Thoracic aorta (tissue), 2 donors: Measurements from ENCODE around the gene TULP3. TPM values are rescaled to one million over a fixed set of nuclear protein-coding genes. Genes with fewer than 3 reads are reported as not detected.
A peak's percentile ranks its signal among the peaks of the same experiment; 100 is the strongest.

ENCODE experiments used
- ATAC-seq: fragments of 150-250 bp; one replicate; pipeline ENCODE4 v1.8.0; 2017; ENCODE audit warnings: low read depth; ENCODE audit not compliant: insufficient number of reproducible peaks, low FRiP score
- DNase-seq: peaks from one replicate; pipeline ENCODE4 v3.0.0-alpha.2; 2020; ENCODE audit warnings: low spot score
- H3K27ac ChIP-seq, 2 donors: fragments of 200-600 bp; sonication (generic); 1 replicate in 1 of 2; 2 replicates in 1 of 2; pipeline ENCODE4 v1.5.1; 2016; ENCODE audit warnings: mild to moderate bottlenecking in 2 of 2, moderate library complexity in 2 of 2
- H3K27me3 ChIP-seq: fragments of 200-600 bp; sonication (generic); replicated peaks from 2 replicates; pipeline ENCODE4 v1.6.0; 2016; ENCODE audit warnings: mild to moderate bottlenecking; ENCODE audit not compliant: insufficient read depth
- H3K36me3 ChIP-seq: fragments of 200-600 bp; sonication (generic); one replicate; pipeline ENCODE4 v1.5.1; 2016
- H3K4me1 ChIP-seq, 2 donors: fragments of 200-600 bp; sonication (generic); 1 replicate in 1 of 2; 2 replicates in 1 of 2; pipeline versions ENCODE4 v1.5.1 to v1.6.0; 2016; ENCODE audit warnings: low read depth in 2 of 2, mild to moderate bottlenecking in 1 of 2; ENCODE audit not compliant: control insufficient read depth in 1 of 2
- H3K4me3 ChIP-seq: fragments of 200-600 bp; sonication (generic); 2 replicates; pipeline ENCODE4 v1.5.1; 2016; ENCODE audit warnings: mild to moderate bottlenecking
- H3K9me3 ChIP-seq: fragments of 200-600 bp; sonication (generic); 2 replicates; pipeline ENCODE4 v1.5.1; 2016
- total RNA-seq, 2 donors: library from RNA; depleted of rRNA; stranded (reverse); fragments of >200 nt; gene quantifications; one replicate each; pipeline versions ENCODE4 v1.1.0 to v1.2.3, GENCODE V29; 2016
- TF ChIP-seq, protein P1 (sequence below): fragments of 200-600 bp; sonication (generic); IDR thresholded peaks from one replicate; pipeline ENCODE4 v1.5.1; 2019; ENCODE audit warnings: antibody characterized with exemption

Gene TULP3
- total RNA-seq, 2 donors from 2014 or later = 28.4 to 30.8 TPM

GRCh38 chr12:2939191-2939590 lies 48.5 kb downstream of the TULP3 start:
- no peak for DNase-seq
- Histone ChIP-seq H3K27me3 (no peaks in the 10 kb centered on the region), H3K27ac (no peak overlapping the region), H3K4me1 (no peaks in the 10 kb centered on the region), H3K9me3 (no peaks in the 10 kb centered on the region), H3K36me3 (peaks cover 20% of the 10 kb centered on the region), H3K4me3 (no peak overlapping the region)
- TF ChIP-seq, protein P1, sequence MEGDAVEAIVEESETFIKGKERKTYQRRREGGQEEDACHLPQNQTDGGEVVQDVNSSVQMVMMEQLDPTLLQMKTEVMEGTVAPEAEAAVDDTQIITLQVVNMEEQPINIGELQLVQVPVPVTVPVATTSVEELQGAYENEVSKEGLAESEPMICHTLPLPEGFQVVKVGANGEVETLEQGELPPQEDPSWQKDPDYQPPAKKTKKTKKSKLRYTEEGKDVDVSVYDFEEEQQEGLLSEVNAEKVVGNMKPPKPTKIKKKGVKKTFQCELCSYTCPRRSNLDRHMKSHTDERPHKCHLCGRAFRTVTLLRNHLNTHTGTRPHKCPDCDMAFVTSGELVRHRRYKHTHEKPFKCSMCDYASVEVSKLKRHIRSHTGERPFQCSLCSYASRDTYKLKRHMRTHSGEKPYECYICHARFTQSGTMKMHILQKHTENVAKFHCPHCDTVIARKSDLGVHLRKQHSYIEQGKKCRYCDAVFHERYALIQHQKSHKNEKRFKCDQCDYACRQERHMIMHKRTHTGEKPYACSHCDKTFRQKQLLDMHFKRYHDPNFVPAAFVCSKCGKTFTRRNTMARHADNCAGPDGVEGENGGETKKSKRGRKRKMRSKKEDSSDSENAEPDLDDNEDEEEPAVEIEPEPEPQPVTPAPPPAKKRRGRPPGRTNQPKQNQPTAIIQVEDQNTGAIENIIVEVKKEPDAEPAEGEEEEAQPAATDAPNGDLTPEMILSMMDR = no peak
- no peak for ATAC-seq

DNA sequence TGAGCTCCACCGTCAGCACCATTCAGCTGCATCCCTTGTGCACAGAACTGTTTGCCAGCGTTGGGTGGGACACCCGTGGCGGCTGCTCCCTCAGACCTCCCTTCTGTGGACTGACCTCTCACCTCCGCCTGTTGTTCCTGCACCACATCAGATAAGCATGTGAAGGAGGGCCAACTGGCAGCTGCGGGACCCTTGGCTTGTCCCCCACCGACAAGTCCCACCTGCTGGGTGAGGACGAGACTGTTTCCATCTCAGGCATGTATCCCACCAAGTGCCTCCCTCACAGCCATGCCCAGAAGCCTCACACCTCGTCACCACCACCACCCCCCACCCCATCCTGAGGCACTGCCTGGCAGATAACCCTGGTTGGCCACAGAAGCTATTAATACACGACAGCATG lies 49.9 kb downstream of the TULP3 start:
- Histone ChIP-seq H3K27me3 (no peaks in the 10 kb centered on the region), H3K27ac (no peak overlapping the region), H3K36me3 (peaks cover 15% of the 10 kb centered on the region), H3K4me3 (no peak overlapping the region), H3K4me1 (no peaks in the 10 kb centered on the region), H3K9me3 (no peaks in the 10 kb centered on the region)
- DNase-seq (no peak), ATAC-seq (no peak)
- TF ChIP-seq, protein P1 = no peak

DNA sequence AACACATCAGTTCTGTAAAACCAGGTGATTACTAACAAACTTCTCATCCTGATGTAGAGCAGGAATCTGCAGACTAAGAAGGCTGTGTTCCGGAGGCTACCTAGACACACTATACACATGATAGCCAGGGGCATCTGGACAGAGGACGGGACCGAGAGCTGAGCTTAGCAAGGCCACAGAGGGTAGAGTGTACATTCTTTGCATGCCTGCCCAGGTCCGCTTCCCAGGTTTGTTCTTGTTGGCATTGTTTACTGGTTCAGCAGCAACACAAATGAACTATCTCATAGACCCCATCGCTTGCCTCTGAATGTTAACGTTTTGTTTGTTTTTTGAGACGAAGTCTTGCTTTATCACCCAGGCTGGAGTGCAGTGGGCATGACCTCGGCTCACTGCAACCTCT lies 50.8 kb downstream of the TULP3 start:
- Histone ChIP-seq H3K27me3 (no peaks in the 10 kb centered on the region), H3K27ac (no peak overlapping the region), H3K4me1 (no peaks in the 10 kb centered on the region), H3K9me3 (no peaks in the 10 kb centered on the region), H3K4me3 (no peak overlapping the region), H3K36me3 (peaks cover 13% of the 10 kb centered on the region)
- TF ChIP-seq, protein P1 = no peak
- DNase-seq = no peak
- ATAC-seq = no peak

DNA sequence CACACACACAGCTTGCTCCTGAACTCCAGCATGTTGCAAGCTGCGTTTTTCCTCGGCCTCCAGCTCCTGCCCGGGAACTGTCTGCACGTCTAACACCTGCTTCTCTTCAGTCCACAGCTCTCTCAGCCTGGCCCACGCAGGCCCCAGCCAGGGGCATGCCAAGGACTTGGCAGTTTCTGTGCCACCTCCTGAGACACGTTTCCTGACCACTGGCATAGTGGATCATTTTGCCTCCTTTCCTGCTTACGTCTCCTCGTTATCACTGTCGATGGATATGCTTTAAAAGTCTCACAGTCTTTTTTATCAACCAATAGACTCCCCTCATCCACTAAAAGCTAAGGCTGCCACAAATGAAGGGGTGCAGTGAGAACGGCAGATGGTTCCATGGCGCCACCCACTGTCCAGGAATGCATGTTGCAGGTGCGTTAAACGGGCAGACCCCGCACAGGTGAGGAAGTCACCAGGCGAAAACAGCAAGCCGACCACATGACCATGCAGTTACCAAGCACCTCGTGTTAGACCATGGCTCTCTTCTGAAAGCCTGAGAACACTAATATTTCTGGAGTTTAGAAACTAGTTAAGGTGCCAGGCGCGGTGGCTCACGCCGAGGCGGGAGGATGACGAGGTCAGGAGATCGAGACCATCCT lies 53.8 kb downstream of the TULP3 start:
- TF ChIP-seq, protein P1 = peak; percentile 49
- DNase-seq (no peak), ATAC-seq (no peak)
- Histone ChIP-seq H3K36me3 (no peaks in the 10 kb centered on the region), H3K27me3 (no peaks in the 10 kb centered on the region), H3K27ac (no peak overlapping the region), H3K4me3 (no peak overlapping the region), H3K4me1 (no peaks in the 10 kb centered on the region), H3K9me3 (no peaks in the 10 kb centered on the region)

GRCh38 chr12:2949411-2949810 lies 58.7 kb downstream of the TULP3 start:
- Histone ChIP-seq H3K4me3 (no peak overlapping the region), H3K27me3 (no peaks in the 10 kb centered on the region), H3K36me3 (no peaks in the 10 kb centered on the region), H3K4me1 (no peaks in the 10 kb centered on the region), H3K27ac (no peak overlapping the region), H3K9me3 (no peaks in the 10 kb centered on the region)
- ATAC-seq (no peak), DNase-seq (no peak)
- TF ChIP-seq, protein P1 = no peak
